RCC 7860 (cell line): Measurements from ENCODE around the gene YBX3.

Experiments used
- DNase-seq: peaks from one replicate; pipeline ENCODE4 v3.0.0-alpha.2; 2015; ENCODE audit warnings: low spot score
- FAIRE-seq: peaks from 2 replicates; lab custom pipeline; 2012; peaks lifted over from hg19 to GRCh38; lab: Jason Lieb, UNC

YBX3 gene

GRCh38 chr12:10672231-10672868, 50.8 kb downstream of the YBX3 start:
- FAIRE-seq: no peak
- DNase-seq: no peak

GRCh38 chr12:10669533-10669932, 53.6 kb downstream of the YBX3 start:
- FAIRE-seq (no peak), DNase-seq (no peak)

- FAIRE-seq: no peak
- DNase-seq: no peak
Measured at GRCh38 chr12:10668526-10668925, 54.6 kb downstream of the YBX3 start.

GRCh38 chr12:10667581-10667980, 55.5 kb downstream of the YBX3 start:
- DNase-seq (no peak), FAIRE-seq (no peak)

- FAIRE-seq: no peak
- no peak for DNase-seq
Measured at GRCh38 chr12:10664499-10664898, 58.6 kb downstream of the YBX3 start.

- no peak for FAIRE-seq
- no peak for DNase-seq
Measured at GRCh38 chr12:10663869-10664268, 59.3 kb downstream of the YBX3 start.

GRCh38 chr12:10661338-10661737, 61.8 kb downstream of the YBX3 start:
- DNase-seq: no peak
- no peak for FAIRE-seq

GRCh38 chr12:10654003-10654402, 69.1 kb downstream of the YBX3 start:
- FAIRE-seq (no peak), DNase-seq (no peak)

- FAIRE-seq (no peak), DNase-seq (no peak)
Measured at GRCh38 chr12:10652192-10652591, 70.9 kb downstream of the YBX3 start.
